Thoracic aorta (tissue), 2 donors: ENCODE results near the gene ABCB9. TPM values are rescaled to one million over a fixed set of nuclear protein-coding genes. Genes with fewer than 3 reads are reported as not detected.
"Not testable (repeated sequence)": the region's sequence is repeated elsewhere in the genome, so short reads cannot be mapped to it uniquely, and the experiment has no call there.

Source experiments
- ATAC-seq: fragments of 150-250 bp; one replicate; pipeline ENCODE4 v1.8.0; 2017; ENCODE audit warnings: low read depth; ENCODE audit not compliant: insufficient number of reproducible peaks, low FRiP score
- DNase-seq: peaks from one replicate; pipeline ENCODE4 v3.0.0-alpha.2; 2020; ENCODE audit warnings: low spot score
- H3K27ac ChIP-seq, 2 donors: fragments of 200-600 bp; sonication (generic); 1 replicate in 1 of 2; 2 replicates in 1 of 2; pipeline ENCODE4 v1.5.1; 2016; ENCODE audit warnings: mild to moderate bottlenecking in 2 of 2, moderate library complexity in 2 of 2
- H3K27me3 ChIP-seq: fragments of 200-600 bp; sonication (generic); replicated peaks from 2 replicates; pipeline ENCODE4 v1.6.0; 2016; ENCODE audit warnings: mild to moderate bottlenecking; ENCODE audit not compliant: insufficient read depth
- H3K36me3 ChIP-seq: fragments of 200-600 bp; sonication (generic); one replicate; pipeline ENCODE4 v1.5.1; 2016
- H3K4me1 ChIP-seq, 2 donors: fragments of 200-600 bp; sonication (generic); 1 replicate in 1 of 2; 2 replicates in 1 of 2; pipeline versions ENCODE4 v1.5.1 to v1.6.0; 2016; ENCODE audit warnings: low read depth in 2 of 2, mild to moderate bottlenecking in 1 of 2; ENCODE audit not compliant: control insufficient read depth in 1 of 2
- H3K4me3 ChIP-seq: fragments of 200-600 bp; sonication (generic); 2 replicates; pipeline ENCODE4 v1.5.1; 2016; ENCODE audit warnings: mild to moderate bottlenecking
- H3K9me3 ChIP-seq: fragments of 200-600 bp; sonication (generic); 2 replicates; pipeline ENCODE4 v1.5.1; 2016
- CTCF ChIP-seq: fragments of 200-600 bp; sonication (generic); IDR thresholded peaks from one replicate; pipeline ENCODE4 v1.5.1; 2019; ENCODE audit warnings: antibody characterized with exemption
- total RNA-seq, 2 donors: library from RNA; depleted of rRNA; stranded (reverse); fragments of >200 nt; gene quantifications; one replicate each; pipeline versions ENCODE4 v1.1.0 to v1.2.3, GENCODE V29; 2016

The ABCB9 gene
- total RNA-seq, 2 donors from 2014 or later, result 6.3 to 7.0 TPM

GRCh38 chr12:122909442-122910288, 56.6 kb downstream of the ABCB9 start:
- H3K4me1 ChIP-seq, result no peaks in the 10 kb centered on the region
- TF ChIP-seq CTCF, result no peak
- DNase-seq, result no peak
- no peaks in the 10 kb centered on the region for H3K27me3 ChIP-seq
- no peak overlapping the region for H3K4me3 ChIP-seq
- no peaks in the 10 kb centered on the region for H3K9me3 ChIP-seq
- H3K27ac ChIP-seq, result no peak overlapping the region
- no peaks in the 10 kb centered on the region for H3K36me3 ChIP-seq
- ATAC-seq, result no peak

DNA sequence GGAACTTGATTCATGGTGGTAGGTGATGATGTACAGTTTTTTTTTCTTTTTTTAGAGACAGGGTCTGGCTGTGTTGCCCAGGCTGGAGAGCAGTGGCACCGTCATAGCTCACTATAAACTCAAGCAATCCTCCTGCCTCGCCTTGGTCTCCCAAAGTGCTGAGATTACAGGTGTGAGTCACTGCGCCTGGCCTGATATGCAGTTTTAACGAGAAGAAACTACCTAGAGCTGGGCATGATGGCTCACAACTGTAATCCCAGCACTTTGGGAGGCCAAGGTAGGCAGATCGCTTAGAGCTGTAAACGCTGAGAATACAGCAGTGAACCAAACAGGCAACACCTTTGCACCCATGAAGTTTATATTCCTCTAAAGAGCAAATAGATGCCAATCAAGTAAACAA, 57.3 kb downstream of the ABCB9 start:
- DNase-seq (no peak), ATAC-seq (no peak)
- H3K9me3 ChIP-seq, result no peaks in the 10 kb centered on the region
- H3K4me1 ChIP-seq, result no peaks in the 10 kb centered on the region
- H3K27ac ChIP-seq, result no peak overlapping the region
- TF ChIP-seq CTCF, result no peak
- no peaks in the 10 kb centered on the region for H3K36me3 ChIP-seq
- H3K27me3 ChIP-seq, result no peaks in the 10 kb centered on the region
- H3K4me3 ChIP-seq, result no peak overlapping the region

DNA sequence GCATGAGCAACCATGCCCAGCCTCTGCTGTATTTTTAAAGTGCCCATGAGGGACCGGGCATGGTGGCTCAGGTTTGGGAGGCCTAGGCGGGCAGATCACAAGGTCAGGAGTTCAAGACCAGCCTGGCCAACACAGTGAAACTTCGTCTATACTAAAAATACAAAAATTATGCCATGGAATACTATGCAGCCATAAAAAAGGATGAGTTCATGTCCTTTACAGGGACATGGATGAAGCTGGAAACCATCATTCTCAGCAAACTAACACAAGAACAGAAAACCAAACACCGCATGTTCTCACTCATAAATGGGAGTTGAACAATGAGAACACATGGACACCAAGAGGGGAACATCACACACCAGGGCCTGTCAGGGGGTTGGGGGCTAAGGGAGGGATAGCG, 61.0 kb downstream of the ABCB9 start:
- not testable (repeated sequence) for H3K27me3 ChIP-seq, H3K36me3 ChIP-seq, H3K4me1 ChIP-seq, ATAC-seq, H3K9me3 ChIP-seq, H3K4me3 ChIP-seq, H3K27ac ChIP-seq, DNase-seq

DNA sequence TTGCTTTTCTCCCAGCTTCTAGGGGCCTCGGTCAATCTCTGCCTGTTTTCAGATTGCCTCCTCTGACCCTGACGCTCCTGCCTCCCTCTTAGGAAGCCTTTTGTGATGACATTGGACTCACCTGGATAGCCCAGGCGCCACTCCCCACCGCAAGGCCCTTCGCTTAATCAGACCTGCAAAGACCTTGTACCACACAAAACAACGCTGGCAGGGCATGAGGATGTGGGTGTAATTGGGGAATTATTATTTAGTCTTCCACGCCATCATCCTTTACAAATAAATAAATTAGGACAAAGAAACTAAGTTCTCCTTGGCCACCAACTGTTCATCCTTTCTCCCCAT, 62.6 kb downstream of the ABCB9 start:
- Histone ChIP-seq H3K4me3 (no peak overlapping the region), H3K9me3 (no peaks in the 10 kb centered on the region), H3K36me3 (no peaks in the 10 kb centered on the region), H3K27me3 (no peaks in the 10 kb centered on the region), H3K27ac (no peak overlapping the region), H3K4me1 (no peaks in the 10 kb centered on the region)
- ATAC-seq, result no peak
- TF ChIP-seq CTCF, result no peak
- no peak for DNase-seq

- Histone ChIP-seq H3K4me3 (no peak overlapping the region), H3K4me1 (no peaks in the 10 kb centered on the region), H3K27me3 (no peaks in the 10 kb centered on the region), H3K27ac (no peak overlapping the region), H3K9me3 (no peaks in the 10 kb centered on the region), H3K36me3 (no peaks in the 10 kb centered on the region)
- TF ChIP-seq CTCF, result no peak
- DNase-seq (no peak), ATAC-seq (no peak)
Observed at GRCh38 chr12:122902854-122903692, 63.2 kb downstream of the ABCB9 start.
